DMS114 treated with DMSO at 0.1 percent for 48 hours (cell line): ENCODE data around the gene GPATCH1.

Source experiments
- DNase-seq: peaks from one replicate; lab custom pipeline; 2025; ENCODE audit not compliant: unreplicated experiment; lab: John Stamatoyannopoulos, UW

The GPATCH1 gene

DNA sequence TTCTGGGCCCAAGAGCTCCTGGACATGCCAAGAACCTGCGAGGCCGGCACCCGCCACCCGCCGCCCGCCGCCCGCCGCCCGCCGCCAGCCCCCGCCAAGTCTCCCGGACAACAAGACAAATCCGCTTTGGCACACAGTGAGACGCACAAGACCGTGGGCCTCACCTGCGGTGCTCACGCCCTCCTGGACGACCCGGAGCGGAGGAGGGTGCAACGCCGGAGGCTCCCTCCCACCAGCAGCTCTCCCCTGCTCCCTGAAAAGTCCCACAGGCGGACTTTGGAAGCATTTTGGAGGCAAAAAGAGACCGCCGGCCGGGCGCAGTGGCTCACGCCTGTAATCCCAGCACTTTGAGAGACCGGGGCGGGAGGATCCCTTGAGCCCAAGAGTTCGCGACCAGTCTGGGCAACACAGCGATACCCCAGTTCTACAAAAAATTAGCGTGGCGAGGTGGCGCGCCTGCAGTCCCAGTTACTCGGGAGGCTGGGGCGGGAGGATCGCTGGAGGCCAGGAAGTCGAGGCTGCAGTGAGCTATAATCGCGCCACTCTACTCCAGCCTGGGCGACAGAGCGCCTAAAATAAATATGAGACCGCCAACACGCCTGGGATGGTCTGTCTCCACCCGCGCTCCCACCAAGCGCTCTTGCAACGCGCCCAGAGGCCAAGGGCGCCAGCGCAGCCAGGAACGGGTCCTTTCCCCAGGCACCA is 17.1 kb upstream of the GPATCH1 start:
- peak; percentile 13 for DNase-seq

DNA sequence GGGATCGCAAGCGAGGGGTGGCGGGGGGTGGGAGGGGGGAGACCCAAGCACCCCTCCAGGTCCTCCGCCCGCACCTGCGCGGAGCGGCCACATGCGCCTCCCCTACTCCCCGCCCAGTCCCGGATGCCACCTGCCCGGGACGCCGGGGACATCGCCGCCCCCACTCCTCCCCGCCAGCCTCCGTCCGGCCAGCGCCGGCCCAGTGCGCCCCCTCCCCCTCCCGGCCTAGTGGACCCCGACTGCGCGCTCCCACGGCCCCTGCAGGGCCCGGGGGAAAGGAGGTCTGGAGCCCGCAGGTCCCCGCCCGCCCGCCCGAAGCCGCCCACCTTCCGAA is 16.6 kb upstream of the GPATCH1 start:
- no peak for DNase-seq

DNA sequence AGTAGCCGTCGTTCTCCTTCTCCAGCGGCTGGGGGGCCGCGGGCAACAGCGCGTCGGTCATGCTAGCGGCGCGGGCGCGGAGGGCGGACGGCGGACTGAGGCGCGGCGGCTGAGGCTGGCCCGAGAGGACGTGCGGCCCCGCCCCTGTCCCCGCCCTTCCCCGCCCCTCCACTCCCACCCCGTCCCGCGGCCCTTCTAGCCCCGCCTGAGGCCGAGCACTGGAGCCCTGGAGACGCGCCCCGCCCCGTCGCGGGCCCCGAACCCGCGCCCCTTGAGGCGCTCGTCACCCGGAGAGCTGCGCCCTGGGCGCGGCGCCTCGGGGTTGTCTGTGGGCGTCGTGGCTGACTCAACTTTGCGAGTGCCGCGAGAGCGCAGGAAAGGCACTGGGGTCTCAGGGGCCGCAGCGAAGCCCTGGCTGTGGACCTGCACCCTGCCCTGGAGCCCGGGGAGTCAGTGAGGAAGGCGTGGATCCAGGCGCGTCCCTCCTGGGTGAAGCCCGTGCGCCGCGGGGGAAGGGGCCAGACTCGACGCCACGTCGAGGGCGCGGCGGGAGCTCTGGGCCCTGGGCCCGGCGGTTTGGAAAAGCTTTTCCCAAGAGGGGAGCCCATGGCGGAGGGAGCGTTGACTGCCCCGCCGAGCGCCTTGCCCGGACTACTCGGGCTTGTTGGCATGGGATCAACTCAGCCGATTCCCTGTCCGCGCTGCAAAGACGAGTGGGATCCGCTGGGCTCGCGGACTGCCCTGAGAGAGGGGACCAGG is 16.0 kb upstream of the GPATCH1 start, which contains the start of gene RHPN2:
Gene RHPN2, minus strand, starts transcription at position 97 of the 759 bp plus-strand sequence. Its CDS starts 36 bp downstream, at position 61.
- DNase-seq: peak; percentile 52

DNA sequence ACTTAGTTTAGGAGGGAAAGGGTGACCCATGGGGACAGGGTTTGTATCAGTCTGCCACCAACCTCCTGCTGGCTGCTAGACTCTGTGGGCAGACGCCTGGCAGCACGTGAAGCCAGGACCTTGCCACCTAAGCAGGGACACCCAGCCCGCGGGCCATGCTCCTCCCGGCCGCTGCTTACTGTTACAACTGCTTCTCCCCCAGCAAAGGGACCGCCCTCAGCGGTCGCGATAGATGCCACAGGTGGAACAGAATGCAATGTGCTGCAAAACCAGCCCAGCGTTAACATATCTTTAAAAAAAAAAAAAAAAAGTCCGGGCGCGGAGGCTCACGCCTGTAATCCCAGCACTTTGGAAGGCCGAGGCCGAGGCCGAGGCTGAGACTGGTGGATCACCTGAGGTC is 14.4 kb upstream of the GPATCH1 start:
- DNase-seq: no peak

DNA sequence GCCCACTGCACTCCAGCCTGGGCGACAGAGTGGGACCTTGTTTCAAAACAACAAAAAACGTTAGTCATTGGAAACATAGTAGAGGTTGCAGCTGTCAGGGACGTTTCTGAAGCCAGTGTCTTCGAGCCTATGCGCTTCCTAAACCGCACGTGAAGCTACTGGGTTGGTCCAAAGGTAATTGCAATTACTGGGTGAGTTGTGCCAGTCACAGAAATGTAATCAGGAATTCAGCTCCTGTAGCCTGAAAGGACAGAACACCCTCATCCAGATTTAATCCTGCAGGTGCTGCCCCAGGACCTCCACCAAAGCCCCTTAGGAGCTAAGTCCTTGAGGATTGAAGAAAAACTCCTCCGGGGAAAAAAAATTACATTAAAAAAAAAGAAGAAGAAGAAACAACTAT is 13.9 kb upstream of the GPATCH1 start:
- DNase-seq: no peak

DNA sequence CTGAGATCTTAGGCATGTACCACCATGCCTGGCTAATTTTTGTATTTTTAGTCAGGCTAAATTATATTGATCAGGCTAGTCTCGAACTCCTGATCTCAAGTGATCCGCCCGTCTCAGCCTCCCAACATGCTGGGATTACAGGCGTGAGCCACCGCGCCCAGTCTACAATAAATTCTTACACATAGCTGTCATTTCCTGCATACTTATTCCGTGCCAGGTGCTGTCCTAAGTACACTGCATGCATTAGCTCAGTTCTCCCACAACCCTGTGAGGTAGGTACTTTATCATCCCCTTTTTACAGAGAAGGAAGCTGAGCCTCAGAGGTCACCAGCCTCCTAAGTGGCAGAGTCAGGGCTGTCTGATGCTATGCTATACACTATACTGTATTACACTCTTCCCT is 9.1 kb upstream of the GPATCH1 start:
- DNase-seq: no peak

DNA sequence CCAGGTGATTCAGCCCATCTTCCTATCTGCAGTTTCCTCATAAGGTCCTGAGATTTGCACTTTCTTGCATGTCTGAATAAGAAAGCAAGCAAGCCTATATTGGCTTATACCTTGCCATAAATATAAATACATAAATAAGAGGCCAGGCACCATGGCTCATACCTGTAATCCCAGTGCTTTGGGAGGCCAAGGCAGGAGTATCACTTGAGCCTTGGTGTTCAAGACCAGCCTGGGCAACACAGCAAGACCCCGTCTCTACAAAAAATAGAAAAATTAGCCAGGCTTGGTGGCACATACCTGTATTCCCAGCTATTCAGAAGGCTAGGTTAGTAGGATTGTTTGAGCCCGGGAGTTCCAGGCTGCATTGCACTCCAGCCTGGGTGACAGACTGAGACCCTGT is 5.5 kb upstream of the GPATCH1 start:
- DNase-seq: no peak

DNA sequence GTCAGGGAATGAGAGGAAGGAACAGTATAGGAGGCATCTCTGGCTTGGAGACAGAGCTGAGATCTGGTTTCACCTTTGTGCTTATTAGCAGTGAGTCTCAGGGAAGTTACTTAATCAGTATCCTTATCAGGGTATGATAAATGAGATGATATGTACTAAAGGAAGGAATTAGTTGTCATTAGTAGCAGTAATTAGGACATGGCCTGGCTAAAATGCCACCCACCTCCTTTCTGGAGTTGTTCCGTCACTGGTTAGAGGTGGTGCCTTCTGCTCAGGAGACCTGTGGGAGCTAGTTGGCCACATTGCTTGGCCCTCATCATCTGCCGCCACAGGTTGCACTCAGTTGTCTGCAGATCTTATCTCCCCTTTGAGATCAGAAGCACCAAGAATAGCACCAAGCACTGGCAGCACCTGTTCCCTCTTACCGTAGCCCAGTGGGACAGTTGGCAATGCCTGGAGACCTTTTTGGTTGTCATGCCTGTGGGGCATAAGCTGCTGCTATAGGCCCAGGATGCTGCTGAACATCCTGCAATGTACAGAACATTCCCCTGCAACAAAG is 4.7 kb downstream of the GPATCH1 start:
- DNase-seq: no peak

DNA sequence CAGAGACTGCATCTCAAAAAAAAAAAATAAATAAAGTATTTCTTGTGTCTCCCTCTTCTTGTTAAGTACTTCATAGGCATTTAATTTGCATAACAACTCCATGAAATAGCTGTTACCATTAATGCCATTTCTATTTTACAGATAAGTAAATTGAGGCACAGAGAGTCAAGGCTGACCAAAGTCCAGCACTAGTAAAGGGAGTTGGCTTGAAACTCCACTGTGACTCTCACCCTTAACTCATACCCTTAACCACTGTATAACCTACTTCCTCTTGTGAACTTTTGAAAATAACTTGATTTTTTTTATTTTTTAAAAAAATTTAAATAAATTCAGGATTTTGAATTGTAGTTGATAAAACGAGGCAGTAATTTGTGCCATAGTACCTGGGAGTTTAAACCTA is 6.0 kb downstream of the GPATCH1 start:
- no peak for DNase-seq

DNA sequence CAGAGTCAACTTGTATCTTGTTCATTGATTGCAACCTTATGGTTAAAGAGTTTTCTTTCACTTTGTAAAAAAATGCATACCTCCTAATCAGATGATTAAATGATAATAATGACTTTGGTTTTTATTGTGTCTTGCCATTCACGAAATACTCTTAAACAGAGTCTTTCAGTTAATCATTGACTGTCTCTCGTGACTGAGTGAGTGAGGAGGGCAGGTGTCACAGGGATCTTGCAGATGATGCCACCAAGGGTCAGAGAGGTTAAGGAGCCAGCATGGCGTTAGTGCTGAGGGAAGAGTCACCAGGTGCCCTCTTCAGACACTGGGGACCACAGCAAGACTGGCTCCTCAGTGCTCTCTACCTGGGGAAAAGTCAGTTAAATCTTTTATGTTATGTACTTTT is 8.0 kb downstream of the GPATCH1 start:
- DNase-seq: no peak

DNA sequence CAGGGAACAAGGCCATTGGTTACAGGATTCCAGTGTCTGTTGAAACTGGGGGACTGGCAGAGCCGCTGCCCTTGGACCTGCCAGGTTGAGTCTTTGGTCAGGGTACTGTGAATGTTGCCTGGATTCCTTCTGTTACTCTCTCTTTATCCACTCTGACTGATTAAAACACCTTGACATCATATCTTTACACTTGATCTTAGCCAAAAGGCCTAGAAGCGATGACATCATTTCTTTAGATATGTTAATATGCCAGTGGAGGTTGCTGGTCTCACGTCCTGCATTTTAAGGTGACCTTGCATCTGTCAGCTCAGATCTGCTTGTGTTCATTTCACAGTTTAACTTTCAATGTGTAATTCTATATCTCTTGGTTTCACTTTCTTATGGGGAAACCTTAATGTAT is 9.2 kb downstream of the GPATCH1 start:
- DNase-seq: no peak

DNA sequence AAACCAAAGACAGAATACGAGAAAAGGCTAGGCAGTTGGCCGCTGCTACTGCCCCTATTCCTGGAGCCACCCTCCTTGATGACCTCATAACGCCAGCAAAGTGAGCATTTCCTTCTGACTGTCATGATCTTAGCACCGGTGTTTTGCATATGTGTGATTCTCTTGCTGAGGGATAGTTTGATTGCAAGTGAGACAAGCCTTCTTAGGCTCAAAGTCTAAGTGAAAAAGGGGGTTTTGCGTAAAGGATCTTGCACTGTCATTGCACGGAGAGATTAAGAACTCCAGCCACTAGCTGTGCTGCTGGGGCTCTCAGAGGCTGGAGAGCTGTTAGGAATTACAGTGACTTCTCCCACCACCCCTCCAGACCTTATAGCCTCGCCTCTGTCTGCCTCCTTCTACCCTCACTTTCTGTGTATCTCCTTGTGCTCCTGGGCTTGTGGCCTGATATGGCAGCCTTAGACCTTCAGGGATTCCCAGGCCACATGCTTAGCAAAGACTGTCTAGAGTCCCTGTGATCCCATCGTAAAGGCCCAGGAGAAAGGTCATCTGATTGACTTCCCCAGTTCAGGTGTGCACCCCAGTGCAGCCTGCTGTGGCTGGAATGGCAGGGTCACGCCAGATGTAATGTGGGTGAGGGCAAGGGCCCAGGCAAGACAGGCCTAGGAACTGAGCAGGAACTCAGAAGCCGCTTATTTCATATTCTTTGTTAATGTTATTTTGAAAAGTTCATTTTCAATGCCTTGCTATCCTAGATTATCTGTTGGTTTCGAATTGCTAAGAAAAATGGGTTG is 12.6 kb downstream of the GPATCH1 start:
- DNase-seq: no peak

DNA sequence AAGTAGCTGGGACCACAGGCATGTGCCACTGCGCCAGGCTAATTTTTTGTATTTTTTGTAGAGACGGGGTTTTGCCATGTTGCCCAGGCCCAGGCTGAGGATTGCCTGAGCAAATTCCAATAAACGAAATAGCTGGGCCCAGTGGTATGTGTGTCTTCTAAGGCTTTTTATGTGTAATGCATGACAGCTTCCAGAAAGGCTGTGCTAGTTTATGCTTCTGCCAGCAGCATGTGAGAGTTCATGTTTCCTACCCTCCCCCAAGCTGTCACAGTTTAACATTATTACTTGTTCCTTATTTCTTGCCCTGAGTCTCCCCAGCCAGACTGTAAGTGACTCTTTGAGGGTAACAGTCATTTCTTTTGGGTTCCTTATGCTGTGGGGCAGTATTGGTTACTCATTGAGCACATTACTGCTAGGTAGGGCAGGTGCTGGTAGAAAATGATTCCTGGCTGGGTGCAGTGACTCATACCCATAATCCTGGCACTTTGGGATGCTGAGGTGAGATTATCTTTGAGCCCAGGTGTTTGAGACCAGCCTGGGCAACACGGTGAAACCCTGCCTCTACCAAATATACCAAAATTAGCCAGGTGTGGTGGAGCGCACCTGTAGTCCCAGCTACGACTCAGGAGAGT is 13.6 kb downstream of the GPATCH1 start:
- DNase-seq: no peak

DNA sequence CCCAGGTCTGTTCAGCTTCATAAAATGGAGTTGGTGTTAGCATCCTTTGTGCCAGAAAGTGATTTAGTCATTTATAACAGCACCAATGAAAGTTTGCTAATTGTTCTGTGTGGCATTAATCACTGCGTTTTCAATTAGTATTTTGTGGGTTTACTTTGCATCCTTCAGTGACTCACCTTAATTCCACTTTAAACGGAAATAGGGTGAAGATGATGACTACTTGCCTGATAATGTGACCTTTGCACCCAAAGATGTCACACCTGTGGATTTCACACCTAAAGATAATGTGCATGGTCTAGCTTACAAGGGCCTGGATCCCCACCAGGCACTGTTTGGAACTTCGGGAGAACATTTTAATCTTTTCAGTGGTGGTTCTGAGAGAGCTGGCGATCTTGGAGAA is 15.0 kb downstream of the GPATCH1 start:
- no peak for DNase-seq

DNA sequence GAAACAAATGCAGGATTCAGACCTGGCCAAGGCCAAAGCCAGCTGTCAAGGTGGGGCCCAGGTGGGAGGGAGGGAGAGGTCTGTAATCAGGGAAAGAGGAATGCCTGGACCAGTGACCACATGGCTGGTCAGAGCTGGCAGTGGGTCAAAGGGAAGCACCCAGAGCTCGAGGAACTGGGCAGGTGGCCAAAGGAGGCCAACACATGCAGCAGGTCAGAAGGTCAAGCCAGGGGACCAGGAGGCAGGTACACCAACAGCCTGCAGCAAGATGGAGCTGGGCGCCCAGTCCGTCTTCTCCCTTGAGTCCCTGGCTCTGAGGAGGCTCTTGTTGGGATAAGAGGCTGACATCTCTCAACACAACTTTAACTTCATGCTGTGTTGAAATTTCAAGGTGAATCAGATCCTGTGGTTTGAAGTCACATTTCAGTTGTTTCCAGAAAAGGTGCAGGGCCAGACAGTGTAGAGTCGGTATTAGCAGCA is 17.1 kb downstream of the GPATCH1 start:
- no peak for DNase-seq

DNA sequence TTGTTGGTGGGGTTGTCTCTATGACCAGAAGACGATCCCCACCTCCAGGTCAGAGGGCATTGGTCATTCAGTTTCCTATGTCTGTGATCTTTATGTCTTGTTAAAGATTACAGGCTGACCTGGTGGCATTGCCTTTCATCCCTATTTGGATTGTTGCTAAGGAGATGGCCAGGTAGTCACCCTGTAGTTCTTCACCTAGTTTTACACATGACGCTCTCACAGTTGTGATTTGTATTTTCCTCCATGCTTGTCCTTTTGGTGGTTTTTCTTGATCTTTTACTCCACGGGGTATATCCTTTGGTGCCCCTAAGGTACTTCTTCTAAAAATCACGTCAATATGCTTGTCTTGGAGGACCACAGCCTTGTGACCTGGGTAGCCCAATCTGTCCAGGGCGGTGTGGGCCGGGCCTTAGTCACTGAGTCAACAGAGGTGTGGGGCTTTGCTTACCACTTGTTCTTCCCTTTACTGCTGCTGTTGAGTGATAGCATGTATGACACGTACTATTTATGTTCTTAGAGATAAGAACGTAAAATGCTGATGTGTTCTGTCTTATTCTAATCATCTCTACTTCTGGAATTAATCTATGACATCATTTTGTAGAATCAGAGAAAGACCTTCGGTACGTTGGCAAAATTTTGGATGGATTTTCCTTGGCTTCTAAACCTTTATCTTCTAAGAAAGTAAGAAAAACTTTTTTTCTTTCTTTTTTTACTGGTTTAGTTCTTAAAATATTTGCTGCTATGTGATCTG is 20.1 kb downstream of the GPATCH1 start:
- no peak for DNase-seq

DNA sequence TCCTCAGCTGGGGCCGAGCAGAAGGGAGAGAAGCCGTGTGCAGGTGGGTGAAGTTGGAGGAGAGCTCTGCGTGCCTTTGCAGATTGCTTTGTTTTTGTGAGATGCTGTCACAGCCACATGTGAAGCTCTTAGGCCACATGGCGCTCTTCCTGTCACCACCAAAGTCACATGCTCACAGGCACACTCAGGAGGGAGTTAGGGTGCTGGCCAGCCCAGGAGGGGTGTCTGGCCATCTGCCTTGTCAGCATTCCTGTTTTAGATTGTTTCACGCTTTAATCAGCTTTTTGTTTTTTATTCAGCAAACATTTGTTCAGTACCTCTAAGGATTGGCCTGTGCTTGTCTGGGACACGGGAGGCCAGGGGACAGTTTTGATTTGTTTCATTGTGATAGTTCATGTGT is 21.9 kb downstream of the GPATCH1 start:
- no peak for DNase-seq

DNA sequence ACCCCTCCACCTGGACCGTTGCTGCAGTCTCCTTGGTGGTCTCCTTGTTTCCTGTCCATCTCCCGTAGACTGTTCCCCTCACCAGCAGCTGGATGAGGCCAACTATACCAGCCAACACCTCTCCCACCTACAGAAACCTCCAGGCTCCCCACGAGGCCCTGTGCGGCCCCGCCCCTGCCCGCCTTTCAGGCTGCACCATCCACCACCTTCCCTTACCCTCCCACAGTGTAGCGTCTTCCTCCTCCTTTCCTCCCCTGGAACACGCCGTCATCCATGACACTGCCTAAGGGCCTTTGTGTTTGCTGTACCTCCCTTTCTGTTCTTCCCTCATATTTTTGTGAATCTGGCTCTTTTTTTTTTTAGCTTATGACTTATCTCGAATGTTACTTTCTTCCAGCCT is 27.2 kb downstream of the GPATCH1 start:
- DNase-seq: no peak

DNA sequence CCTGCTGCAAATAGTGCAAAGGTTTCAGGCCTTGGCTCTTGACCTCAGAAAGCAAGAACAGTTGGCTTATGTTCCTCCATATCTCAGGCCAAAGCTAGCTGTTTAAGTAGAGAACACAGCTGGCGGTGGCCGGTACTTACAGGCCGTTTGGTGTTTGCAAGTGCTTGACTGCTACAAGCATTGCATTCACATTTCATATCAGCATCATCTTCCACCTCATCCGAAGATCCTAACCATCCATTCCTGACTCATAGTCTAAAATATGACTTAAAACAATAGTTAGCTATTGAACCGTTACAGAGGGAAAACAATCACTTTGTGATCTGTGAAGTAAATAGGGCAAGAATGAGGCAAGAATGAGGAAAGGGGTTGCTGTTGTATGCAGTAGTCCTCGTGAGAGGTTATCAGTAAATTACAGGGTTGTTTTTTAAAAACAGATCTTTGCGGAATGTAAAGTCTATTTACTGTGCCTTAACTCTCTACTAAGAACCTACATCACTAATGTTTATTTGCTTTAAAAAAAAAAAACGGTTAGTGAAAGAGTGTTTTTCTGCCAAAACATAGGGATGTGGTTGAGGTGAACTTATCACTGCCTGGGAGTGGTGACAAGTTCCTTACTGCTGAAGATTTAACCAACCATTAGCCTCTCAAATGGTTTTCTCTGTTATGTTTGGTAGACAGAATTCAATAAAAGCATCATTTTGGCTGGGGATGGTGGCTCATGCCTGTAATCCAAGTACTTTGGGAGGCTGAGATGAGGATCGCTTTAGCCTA is 29.3 kb downstream of the GPATCH1 start:
- no peak for DNase-seq

DNA sequence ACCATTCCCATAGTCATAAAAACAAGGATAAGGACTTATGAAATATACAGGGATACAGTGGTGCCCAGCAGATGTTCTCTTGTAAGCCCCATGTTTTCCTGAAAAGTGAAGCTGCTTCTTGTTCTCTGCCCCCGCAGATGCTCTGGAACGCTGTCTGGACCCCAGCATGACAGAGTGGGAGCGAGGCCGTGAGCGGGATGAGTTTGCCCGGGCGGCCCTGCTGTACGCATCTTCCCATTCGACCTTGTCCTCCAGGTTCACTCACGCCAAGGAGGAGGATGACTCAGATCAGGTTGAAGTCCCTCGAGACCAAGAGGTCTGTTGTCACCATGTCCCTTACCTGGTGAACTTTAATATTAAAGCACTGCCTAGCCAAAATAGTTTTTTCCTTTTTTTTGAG is 30.6 kb downstream of the GPATCH1 start:
- no peak for DNase-seq
